ENCODE data around the gene RHBDD1.

DNA sequence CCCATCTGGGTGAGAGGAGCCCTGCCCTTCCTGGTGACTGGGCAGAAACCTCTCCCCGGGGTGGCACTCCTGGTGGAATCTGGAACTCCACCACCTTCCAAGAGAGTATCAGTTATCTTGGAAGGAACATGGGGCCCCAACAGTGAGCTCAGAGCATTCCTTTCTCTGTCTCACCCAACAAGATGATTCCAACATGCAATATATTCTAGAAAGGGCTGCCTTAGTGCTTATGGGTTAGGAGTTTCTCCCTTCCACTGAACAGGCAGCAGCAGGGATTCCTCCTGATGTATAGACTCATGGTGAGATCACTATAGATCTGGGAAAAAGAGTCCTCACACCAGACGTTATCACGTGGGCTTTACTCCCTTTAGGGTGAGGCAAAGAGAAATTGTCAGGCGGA, 181.0 kb downstream of the RHBDD1 start:
- TF ChIP-seq GATA2 (CRISPR knock-in tag; IDR thresholded peaks at IDR 0.05): no peak
- TF ChIP-seq, protein P1, sequence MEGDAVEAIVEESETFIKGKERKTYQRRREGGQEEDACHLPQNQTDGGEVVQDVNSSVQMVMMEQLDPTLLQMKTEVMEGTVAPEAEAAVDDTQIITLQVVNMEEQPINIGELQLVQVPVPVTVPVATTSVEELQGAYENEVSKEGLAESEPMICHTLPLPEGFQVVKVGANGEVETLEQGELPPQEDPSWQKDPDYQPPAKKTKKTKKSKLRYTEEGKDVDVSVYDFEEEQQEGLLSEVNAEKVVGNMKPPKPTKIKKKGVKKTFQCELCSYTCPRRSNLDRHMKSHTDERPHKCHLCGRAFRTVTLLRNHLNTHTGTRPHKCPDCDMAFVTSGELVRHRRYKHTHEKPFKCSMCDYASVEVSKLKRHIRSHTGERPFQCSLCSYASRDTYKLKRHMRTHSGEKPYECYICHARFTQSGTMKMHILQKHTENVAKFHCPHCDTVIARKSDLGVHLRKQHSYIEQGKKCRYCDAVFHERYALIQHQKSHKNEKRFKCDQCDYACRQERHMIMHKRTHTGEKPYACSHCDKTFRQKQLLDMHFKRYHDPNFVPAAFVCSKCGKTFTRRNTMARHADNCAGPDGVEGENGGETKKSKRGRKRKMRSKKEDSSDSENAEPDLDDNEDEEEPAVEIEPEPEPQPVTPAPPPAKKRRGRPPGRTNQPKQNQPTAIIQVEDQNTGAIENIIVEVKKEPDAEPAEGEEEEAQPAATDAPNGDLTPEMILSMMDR (IDR thresholded peaks at IDR 0.05): no peak

All from SK-N-SH (cell line).